Retina (tissue), 1 donor: ENCODE data around the gene ZNF202.
"Not testable (repeated sequence)": the region's sequence is repeated elsewhere in the genome, so short reads cannot be mapped to it uniquely, and the experiment has no call there.

Experiments
- DNase-seq: peaks from one replicate; pipeline ENCODE4 v3.0.0-alpha.2; 2016

ZNF202 gene

DNA sequence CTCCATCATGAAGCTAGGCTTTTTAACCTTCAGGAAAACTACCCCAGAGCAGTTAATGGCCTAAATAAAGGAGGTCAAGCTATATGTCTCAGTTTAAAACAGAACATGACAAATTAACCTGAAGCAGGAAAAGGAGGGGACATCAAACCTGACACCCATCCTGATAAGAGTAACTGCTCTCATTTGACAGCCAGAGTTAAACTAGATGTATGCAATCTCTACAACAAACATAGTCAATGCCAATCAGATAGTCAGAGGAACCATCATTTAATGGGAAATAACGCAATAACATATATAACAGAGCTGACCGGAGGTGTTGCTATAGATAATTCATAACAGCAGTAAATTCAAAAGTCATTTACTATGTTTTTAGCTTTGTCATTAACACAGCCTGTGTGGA, 3.1 kb downstream of the ZNF202 start:
- DNase-seq, result no peak

DNA sequence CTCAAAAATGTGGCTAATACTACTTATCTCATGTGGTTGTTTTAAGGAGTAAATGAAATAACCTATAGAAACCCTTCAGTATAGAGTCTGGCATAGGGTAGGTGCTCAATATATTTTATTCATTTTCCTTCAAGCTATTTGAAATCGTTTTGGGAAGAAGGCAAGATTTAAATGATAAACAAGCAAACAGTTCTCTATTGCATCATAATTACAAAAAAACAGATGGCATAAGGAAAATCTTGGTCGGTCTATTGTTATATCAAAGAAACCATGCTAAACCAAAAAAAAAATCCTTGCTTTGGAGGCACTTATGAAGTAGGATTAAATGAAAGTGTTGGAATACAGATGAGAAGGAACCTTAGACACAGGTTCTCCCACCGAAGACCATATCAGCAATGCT, 4.7 kb downstream of the ZNF202 start:
- no peak for DNase-seq

DNA sequence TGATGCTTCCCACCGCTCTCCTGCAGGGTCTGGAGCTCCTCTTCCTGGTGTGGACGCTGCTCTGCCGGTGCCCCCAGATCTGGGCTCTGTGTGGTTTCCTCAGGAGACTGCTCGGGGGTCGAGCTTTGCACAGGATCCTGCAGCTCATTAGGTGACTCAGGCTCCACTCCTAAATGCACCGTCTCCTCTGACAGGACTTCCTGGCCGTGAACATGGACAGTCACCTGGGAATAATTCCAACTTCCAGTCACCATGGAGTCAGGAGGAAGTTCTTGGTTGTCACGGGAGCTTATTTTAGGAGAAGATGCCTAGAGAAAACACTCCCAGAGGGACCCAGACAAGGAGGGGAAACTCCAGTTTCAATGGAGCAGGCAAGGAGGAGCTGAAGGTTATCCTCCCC, 11.9 kb downstream of the ZNF202 start:
- no peak for DNase-seq

DNA sequence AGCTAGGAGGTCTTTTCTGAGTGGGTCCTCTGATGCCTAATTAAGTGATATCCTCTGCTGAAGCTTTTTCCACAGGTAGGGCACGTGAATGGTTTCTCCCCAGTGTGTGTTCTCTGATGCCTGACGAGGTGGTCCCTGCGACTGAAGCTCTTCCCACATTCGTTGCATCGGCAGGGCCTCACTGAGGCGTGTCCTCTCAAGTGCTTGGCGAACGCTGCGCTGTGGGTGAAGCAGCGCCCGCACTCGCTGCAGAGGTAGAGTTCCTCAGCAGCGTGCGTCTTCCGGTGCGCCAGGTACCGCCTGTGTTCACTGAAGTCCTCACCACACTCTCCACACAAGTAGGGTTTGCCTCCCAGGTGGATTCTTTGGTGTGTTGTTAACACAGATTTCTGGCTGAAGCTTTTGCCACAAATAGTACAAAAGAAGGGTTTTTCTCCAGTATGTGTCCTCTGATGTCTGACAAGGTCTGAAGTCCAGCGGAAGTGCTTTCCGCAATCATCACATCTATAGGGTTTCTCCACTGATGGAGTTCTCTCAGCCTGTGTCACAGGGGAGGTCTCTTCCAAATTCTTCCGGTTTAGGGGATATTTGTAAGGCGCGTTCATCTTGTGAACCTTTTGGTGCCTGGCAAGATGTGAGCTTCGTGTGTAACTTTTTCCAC, 15.3 kb downstream of the ZNF202 start:
- no peak for DNase-seq

DNA sequence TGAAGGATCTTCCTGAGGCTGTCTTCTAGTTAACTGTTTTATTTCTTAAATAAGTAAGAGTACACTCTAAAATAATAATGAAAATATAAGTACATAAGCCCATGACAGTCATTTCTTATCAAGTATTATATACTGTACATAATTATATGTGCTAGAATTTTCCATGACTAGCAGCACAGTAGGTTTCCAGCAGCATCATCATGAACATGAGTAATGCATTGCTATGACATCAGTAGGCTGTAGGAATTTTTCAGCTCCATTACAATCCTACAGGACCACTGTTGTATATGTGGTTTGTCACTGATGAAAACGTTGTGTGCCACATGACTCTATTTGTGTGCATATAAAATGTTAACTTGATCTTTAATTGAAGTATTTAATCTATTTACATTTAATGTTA, 22.0 kb downstream of the ZNF202 start:
- DNase-seq, result no peak

DNA sequence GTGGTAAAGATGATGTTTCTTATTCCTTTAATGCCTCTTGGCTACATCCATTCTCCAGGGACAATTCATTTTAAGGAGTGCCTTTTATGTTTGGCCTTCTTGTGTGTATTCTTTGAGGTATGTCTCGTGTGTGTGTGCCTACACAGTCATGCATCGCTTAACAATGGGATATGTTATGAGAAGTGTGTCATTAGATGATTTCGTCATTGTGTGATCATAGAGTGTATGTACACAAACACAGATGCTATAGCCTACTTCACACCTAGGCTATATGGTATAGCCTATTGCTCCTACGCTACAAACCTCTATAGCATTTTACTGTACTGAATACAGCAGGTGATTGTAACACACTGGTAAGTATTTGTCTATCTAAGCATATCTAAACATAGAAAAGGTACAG, 23.0 kb downstream of the ZNF202 start:
- no peak for DNase-seq

DNA sequence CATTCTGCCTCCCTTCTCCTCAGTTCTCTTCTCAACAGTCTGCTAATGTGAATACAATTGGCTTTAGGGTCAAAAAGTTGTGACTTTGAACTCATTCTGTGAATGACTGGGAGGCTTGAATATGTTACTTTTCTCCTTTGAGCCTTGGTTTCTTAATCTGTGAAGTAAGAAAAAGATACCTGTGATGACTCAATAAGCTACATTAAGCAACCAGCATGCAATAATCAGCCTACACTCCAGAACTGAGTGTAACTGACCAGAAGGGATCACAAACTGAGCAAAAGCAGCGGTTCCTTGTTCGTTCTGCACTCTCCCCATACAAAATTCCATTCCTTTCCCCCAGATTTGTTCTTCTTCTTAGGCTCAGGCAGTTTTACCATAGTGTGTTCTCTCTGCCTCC, 23.4 kb downstream of the ZNF202 start:
- no peak for DNase-seq

DNA sequence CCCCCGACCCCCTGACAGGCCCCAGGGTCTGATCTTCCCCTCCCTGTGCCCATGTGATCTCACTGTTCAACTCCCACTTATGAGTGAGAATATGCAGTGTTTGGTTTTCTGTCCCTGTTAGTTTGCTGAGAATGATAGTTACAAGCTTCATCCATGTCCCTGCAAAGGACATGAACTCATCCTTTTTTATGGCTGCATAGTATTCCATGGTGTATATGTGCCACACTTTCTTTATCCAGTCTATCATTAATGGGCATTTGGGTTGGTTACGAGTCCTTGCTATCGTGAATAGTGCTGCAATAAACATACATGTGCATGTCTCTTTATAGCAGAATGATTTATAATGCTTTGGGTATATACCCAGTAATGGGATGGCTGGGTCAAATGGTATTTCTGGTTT, 28.8 kb downstream of the ZNF202 start:
- not testable (repeated sequence) for DNase-seq

DNA sequence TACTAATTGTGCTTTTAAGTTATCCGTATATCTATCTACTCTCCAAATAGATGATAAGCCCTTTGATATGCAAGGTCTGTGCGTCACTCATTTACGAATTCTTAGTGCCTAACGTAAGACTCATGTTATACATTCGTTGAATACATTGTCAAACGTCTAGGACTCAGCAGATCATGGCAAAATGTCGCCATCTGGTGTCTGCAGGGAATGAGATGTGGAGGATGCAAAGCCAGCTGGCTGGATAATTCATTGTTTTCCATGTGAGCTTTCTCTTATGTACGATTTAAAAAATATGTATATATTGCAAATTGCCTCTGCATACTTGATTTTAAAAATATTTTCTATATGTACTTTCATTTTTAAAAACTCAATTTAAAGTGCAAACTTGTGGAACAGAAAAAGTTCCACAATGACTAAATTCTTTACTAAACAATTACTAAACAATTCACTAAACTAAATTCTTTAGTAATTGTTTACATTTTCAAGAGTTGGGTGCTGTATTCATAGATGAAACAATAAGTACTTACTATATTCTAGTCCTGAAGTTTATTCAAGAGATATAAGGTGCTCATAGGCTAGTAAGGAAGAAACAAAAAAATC, 33.8 kb downstream of the ZNF202 start:
- DNase-seq, result peak; percentile 48

DNA sequence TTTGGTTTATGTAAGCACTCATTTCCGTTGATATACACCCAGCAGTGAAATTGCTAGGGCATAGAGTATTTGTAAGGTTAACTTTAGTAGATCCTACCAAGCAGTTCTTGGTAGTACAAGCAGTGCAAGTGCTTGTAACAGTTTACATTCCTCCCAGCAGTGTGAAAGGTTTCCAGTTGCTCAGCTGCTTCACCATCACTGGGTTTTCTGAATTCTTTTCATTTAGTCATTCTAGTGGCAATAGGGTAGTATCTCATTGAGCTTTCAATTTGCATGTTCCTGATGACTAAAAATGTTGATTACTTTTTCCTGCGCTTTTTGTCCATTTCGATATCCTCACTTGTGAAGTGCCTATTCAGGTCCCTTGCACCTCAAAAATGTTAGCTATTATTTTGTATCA, 34.3 kb downstream of the ZNF202 start:
- DNase-seq, result no peak

DNA sequence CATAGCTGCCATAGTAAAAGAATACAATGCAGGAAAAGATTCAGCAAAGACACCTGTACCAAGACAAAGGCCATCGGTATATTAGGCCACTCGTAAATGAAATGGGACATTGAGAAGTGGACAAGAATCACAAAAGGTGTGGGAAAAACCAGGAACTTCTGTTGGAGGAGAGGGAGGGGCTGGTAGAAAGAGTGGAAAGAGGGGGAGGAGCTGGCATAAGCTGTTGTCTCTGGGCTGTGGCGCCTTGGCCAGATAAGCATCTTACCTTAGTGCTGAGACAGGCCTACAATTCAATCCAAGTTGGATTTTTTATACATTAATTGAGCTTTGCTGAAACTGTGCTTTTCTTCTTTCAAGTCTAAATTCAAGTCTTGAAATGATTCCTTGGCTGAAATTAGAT, 37.1 kb downstream of the ZNF202 start:
- DNase-seq, result no peak

DNA sequence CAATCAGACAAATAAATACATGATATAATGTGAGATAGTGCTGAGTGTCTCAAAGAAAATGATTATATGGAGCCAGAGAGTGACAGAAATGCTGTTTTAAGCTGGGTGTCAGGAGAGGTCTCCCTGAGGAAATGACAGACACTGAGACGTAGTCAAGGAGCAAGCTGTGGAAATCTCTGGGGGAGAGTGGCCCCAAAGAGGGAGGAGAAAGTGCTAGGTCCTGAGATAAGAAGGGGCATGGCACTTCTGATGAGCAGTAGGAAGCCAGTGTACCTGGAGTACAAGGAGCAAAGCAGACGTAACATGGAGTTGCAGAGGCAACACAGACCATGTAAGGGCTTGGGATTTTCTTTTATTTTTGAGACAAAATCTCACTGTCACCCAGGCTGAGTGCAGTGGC, 38.8 kb downstream of the ZNF202 start:
- DNase-seq, result no peak

DNA sequence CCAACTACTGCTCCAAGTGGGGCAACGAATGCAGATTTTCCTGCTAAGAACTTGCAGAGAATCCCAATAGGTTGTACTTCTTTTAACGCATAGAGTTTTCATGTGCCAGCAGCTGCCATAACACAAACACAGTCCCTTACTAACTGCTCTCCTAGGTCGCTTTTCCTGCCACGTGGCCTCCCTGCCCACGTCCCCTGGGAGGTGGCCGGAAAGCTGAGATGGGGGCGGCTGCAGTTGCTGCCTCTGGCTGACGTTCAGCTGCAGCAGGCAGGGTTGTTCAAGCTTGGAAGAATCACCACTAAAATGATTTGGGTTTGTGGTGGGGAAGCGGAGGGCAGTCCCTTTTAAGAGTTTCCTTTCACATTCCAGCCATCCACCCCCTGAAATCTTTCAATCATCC, 39.3 kb downstream of the ZNF202 start:
- DNase-seq, result no peak

DNA sequence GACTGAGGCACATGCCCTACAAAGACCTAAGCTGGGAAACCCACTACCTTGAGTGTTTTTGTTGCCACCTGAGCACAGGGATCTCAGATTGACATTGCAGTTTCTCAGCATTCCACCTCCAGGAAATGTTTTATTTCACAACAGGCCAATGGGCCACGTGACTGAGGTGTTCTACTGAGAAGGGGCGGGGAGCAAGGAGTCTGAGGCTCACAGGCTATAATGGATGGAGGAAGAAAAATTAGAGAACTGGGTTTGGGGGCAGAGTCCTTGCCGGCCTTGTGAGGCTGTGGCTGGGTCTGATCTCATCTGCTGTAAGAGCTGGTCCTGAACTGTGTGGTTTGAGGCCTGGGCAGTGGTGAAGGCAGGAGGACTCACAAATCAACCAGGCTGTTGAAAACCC, 40.7 kb downstream of the ZNF202 start:
- DNase-seq, result no peak

DNA sequence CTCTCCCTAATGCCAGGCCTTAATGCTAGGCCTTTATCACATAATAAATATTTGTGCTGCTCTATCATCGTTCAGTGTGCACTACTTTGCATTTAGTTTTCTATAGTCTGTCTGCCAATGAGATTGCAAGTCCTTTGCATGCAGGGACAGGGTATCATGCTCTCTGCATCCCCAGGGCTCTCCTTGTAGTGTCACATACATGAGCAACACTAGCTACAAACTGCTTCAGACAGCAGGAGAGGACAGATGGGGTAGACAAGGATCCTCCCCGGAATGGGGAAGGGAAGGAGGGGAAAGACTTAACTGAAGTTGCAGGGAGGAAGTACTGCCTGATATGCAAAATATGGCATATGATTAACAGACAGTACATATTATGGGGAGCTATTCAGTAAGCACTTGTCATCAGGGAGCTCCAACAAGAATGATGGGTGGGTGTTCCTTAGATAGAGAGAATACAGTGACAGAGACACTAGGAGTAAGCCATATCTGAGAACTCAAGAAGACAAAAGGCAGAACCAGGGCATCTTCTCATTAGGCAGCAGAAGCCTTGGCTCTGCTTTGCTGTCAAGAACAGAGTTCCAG, 42.8 kb downstream of the ZNF202 start:
- no peak for DNase-seq

DNA sequence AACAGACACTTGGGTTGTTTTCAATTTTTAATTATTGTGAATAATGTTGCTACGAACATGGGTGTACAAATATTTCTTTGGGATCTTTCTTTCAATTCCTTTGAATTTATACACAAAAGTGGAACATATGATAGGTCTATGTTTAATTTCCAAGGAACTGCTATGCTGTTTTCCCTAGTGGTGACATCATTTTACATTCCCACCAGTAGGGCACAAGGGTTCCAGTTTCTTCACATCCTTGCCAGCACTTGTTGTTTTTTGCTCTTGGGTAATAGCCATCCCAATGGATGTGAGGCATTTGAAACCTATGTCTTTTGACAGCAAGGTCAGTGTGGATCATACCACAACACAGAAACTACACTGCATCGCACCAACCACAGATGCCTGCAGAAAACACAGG, 45.3 kb downstream of the ZNF202 start:
- no peak for DNase-seq

DNA sequence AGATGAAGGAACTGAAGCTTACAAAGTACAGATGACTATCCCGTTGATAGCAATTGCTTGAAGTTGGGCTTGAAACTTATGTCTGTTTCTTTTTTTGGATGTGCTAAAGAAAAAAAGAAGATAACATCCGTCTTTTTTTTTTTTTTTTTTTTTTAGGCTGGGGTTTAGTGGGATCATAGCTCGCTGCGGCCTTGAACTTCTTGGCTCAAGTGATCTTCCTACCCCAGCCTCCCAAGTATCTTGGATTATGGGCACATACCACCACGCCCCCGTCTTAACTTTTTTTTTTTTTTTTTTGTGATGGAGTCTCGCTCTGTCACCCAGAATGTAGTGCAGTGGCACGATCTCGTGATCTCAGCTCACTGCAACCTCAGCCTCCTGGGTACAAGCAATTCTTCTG, 46.2 kb downstream of the ZNF202 start:
- no peak for DNase-seq

DNA sequence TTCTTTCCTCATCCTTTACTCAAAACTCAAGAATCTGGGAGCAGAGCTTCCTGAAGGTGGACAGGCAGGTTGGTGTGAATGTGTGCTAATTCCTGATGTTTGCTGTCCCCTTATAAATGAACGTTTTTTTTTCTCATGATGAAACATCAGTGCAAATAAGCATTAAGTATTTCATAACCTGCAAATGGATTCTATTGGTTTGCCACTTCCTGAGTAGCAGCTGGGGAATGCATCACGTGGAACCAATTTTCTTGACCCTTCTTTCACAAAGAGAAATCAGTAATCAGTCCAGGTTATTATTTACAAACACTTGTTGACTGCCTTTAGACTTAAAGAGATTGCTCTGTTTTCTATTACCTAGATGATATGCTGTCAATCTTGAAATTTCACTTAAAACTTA, 46.9 kb downstream of the ZNF202 start:
- no peak for DNase-seq

DNA sequence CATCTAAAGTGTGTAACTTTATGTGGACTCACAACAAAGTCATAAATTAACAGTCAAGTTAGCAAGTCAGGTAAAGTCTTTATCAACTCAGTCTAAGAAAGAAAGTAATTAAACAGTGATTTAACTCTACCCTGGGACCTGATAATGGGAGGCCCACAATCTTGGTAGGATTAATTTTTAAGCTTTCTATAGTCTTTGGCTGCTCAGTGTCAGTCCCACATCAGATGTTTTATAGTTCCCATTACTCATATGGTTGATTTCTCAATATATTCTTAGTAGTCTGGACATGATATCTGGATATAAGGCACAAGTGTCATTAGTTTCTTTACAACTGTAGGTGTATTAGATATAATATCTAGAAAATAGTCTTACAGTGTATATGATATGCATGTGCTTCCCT, 48.5 kb downstream of the ZNF202 start:
- no peak for DNase-seq

DNA sequence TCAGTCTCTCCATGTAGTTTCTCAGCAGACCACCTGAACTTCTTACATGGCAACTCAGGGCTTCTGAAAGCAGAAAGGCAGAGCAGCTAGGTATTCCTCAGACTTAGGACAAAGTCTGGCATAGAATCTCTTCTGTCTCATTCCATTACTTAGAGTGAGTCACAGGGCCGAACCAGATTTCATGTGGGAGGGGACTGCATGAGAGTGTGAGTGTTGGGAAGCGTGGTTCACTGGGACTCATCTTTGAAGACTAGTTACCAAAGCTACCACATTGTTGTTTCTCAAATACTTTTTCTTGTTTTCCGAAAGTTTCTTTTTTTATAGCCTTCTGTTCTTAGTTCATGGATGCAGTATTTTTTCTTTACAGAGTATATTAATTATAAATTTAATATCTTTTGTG, 51.0 kb downstream of the ZNF202 start:
- DNase-seq, result no peak

DNA sequence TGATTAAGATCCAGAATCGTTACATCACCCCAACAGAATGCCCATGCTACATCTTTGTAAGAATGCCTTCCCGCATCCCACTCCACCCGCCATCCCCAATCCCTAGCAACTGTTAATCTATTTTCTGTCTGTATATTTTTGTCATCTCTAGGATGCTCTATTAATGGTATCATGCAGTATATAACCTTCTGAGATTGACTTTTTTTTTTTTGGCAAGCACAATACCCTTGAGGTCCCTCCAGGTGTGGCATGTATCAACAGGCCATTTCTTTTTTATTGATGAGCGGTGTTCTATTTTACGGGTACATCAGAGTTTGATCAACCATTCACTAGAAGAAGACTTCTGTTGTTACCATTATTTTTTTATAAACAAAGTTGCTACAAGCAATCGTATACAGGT, 56.9 kb downstream of the ZNF202 start:
- DNase-seq, result no peak

DNA sequence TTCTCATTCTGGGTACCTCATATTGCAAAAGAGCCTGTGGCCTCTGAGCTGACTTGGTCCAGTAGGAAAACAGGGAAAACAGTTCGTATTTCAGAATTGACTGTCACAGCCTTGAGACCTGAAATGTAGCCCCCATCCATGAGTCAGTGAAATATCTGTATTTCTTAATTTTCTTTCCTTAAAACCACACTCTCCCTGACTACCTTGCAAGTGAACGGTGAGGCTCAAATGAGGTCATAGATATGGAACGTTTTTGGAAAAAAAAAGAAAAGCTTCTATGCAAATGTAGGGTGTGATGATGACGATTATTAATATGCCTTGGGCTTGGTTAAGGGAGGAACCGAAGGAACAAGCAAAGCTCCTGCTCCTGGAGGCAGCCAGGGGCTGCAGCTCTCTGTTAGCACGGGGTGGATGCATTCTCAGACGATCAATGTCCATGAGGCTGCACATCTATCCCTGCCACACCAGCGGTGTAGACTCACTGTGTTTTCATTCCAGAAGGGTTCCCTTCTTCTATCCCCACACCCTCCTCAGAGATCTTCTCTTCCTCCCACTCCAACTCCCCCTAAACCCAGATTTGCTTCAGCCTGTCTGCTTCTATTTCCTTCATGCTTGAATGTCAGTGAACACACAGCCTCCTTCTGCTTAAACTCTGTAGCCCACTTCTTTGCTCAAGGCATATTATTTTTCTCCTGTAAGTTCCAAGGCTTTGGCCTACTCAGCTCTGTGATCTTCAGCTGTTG, 57.9 kb downstream of the ZNF202 start:
- peak; percentile 65 for DNase-seq

DNA sequence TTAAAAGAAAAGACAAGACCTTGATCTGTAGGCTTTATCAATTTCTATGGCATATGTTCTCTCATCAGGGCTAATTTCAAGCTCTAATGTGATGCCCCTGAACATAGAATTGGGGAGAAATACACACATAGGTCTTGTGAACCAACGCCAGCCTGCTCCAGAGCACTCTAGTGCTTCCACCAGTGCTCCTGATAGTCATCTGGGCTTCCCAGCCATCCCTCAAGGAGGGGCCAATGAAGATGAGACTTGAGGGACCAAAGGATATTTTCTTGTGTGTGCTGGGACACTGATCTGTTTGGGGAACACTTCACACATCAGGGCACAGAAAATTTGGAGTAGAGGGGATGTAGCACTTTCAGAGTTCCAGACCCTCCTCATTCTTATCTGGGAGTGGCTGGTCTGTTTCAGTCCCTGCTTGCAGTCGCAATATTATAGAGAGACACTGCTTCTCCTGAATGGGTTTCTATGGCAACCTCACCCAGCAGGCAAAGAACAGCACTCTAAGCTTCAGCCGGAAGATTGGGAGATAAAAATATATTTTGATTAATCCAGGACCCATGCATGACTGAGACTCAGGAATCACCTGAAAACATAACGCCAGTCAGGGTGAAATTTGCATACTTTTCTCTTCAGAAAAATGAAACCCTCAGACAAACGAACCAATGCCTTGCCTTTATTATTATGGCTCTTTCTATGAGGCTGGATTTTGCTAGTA, 58.6 kb downstream of the ZNF202 start:
- peak; percentile 63 for DNase-seq

DNA sequence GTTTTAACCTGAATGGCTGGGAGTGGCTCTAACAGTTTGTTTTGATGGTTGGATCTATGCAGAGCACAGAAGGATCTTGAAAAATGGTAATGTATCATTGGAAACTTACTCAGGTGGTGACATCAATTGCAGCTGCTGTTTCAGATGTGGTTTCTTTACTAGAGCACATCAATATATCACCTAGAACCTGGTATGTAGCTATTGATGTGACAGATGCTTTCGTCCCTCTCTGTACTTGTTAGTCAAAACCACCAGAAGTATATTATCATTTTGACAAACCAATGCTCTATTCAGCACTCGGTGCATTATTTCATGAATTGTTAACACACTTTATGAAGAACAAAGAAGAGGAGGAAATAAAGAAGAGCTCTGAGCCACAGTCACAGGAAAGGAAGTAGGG, 60.4 kb downstream of the ZNF202 start:
- no peak for DNase-seq
